HG03575 (cell line): ENCODE results near the gene COMMD3.

Experiments used
- ATAC-seq: cut with Tn5 transposase; IDR thresholded peaks from one replicate; pipeline ENCODE4 v1.9.1; 2021; ENCODE audit not compliant: unreplicated experiment, insufficient number of reproducible peaks, low FRiP score; ENCODE audit errors: extremely low read depth

Gene COMMD3

DNA sequence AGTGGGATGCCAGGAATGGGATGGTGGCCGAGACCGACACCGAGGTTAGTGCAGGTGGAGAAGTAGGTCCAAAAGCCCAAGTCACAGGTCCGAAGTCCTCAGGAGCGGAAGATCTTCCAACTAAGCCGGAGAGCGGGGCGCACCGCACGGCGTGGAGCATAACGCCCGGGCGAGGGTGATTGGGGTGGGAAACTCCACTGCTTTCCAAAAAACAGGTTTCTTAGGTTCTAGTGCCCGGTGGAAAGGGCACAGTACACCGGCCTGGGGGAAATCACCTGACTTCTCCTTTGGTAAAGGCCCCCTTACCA, 17.7 kb downstream of the COMMD3 start:
- no peak for ATAC-seq

DNA sequence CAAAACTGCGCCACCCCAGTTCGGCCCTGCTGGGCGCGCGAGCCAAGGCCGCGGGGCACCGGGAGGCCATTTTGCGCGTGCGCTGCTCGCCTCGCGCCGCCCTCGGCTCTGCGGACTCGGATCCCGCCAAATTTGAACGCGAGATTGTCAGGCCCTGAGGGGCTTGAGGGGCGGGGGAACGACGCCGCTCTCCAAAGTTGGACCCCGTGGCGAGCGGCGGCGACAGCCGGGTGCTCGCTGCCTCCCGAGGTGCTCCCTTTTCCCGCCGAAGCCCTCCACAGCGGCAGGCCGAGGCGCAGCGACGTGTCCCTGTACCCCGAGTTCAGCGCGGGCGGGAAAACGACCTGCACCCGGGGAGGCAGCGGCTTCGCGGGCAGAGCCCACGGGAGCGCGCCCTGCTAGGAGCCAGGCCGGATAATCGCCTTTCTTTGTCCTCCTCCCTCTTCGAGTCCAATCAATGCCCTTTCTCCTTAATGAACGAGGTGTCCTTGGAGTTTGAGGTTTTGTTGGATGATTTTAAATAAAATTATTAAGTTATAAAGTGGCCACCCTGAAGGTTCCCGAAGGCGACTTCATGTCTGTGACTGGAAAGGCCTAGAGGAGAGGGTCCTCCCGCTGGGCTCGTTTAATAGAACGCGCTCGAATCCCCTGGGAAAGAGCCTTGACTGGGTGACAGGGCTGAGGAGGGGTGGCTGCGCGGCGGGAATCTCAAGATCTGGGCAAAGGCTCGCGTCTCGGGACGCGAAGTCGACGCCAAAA, 18.4 kb downstream of the COMMD3 start:
- ATAC-seq: no peak

DNA sequence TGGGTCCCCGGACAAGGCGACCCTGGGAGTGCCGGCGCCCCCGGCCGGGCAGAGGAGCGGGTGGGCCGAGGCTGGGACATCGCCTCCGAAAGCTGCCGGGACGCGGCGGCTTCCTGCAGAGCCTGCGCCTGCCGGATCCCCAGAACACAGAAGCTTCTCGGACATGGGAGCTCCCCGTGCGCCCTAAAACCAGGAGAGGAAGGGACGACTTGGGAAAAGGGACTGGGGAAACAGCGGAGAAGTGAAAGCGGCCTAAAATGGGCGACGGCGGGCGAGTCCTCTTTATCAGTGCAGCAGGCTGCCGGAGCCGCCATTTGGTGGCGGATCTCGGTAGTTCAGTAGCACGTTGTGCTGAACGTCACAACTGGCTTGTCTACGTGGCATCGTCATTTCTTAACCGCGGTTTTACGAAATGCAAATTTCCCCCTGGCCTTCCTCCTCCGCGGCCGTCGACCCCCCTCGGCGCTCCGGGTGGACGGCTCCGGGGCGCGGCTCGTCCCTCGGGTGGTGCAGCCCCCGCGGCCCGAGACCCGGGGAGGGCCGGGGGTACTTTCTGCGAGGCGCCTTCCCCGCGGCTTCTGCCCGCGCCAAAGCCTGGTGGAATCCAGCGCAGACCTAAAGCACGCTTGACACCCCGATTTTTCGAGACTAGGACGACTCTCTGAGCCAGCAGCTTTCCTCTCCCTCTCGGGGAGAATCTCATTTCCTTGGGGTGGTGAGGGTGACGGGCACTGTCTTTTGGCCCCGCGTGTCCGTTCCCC, 19.2 kb downstream of the COMMD3 start:
- ATAC-seq: no peak

DNA sequence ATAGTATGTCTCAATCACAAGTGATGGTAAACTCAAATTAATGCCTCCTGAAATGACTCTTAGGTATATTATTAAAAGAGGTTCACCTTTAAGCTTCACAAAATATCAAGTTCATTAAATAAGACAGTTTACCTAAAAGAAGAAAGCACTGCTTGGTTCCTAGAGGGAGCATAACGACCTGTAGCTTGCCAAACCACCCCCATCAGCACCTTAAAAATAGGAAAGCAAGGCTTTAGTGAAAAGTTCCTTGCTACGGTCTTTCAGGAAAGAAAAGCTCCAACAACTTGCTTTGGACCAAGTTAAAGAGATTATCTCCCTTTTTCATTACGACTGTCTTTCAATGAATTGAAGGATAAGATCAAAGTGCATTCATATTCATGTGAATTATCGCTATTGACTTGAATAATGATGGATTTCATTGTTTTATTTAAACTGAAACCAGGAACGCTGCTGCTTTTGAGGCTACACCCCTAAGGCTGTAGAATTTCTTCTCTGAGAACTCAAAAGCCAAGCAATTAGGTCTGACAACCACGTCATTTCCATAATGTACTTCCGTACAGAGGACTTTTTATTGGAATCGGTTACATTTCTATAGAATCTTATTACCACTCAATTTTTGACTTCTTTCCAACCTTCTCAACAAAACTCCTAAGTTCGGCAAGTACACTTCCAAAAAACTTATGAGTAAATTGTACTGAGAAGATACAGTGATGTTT, 22.2 kb downstream of the COMMD3 start:
- no peak for ATAC-seq

DNA sequence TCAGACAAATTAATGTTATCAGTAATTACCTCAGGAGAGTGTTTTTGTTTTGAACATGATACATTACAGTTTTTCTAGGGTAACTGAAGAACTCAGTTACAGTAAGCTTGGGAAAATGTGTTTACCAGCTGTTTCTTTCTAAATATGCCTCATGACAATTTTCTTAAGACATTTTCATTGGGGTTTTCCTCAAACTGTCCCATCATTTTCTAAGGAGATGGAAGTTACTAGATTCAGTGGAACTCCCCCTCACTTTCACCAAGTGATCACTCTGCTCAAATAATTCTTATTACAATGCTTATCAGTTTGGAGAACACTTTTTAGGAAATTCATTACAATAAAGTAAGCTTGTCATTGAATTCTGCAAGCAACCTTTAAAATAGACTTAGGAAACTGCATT, 22.7 kb downstream of the COMMD3 start:
- no peak for ATAC-seq

DNA sequence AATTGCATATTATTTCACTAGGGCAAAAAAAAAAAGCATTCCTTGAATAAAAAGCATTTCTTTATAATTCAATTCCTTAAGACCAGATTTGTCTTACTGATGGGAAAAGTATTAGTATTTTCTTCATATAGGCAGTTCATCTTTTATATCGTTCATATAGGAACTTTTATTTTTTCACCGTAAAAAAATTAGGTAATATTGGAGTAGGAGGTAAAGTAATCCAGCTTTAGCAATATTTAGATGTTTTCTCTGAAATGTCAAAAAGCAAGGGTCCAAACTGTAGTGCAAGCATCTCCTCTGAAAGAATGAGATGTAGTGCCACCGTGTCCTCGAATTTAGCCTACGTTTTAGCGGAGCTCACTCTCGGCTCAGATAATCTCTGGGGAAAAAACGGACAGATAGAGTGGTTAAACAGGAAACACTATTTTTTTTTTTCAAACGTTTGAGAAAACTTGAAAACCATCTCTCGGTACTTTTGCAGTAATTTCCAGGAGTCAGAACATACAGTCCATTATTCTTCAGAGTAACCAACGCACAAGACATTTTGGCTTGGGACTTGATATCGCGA, 23.7 kb downstream of the COMMD3 start:
- ATAC-seq: no peak

GRCh38 chr10:22340329-22341189, 24.4 kb downstream of the COMMD3 start:
- no peak for ATAC-seq

GRCh38 chr10:22341190-22341925, 25.2 kb downstream of the COMMD3 start:
- ATAC-seq: no peak

GRCh38 chr10:22341926-22342196, 25.7 kb downstream of the COMMD3 start:
- no peak for ATAC-seq

GRCh38 chr10:22342421-22342820, 26.2 kb downstream of the COMMD3 start:
- no peak for ATAC-seq

DNA sequence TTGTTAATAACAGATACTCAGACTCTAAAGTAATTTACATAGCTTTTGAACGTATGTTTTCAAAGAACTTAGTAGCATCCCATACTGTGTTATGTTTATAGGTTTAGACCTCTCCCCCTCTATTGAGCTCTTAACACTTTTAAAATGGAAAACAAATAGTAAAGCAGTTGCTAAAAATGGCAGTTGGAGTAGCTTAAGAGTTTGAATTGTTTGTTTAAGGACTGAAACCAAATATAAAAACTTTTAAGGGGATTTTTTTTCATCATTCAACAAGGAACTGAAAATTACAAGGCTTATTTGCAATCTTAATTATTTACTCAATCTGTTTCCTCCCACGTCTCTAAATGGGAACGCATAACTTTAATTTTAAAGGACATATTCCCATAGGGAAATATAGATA, 27.5 kb downstream of the COMMD3 start:
- ATAC-seq: no peak

- no peak for ATAC-seq
These were observed 28.1 kb downstream of the COMMD3 start for GRCh38 chr10:22344249-22344648.

- ATAC-seq: no peak
These were observed 28.7 kb downstream of the COMMD3 start for GRCh38 chr10:22344781-22345300.

- ATAC-seq: no peak
These were observed 29.3 kb downstream of the COMMD3 start, which contains the start of gene SPAG6 for GRCh38 chr10:22345301-22346095. TSS of gene SPAG6 (plus strand) at chr10:22345496. CDS start at chr10:22345612, 116 bp downstream.

DNA sequence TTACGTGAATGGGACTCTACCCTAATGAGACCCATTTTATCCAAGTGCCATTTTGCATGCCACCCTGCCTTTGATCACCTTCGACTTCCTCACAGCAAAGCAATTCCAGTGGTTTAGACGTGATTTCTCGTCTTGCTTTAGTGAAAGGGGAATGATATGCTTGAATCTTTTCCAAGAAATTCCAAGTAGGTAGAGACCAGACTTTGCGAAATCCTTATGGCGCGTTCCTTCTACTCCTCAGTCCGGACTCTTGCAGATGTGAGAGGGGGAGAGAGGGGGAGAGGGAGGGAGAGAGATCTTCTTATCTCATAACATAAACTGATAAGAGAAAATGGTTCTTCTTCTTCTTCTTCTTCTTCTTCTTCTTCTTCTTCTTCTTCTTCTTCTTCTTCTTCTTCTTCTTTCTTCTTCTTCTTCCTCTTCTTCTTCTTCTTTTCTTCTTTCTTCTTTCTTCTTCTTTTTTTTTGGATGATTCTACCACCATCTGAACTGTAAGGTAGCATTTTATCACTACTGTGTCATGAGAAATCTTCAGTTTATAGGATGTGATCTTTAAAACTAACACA, 30.0 kb downstream of the COMMD3 start:
- ATAC-seq: no peak

- ATAC-seq: no peak
These were observed 33.6 kb downstream of the COMMD3 start for GRCh38 chr10:22349755-22350154.

- no peak for ATAC-seq
These were observed 35.0 kb downstream of the COMMD3 start for GRCh38 chr10:22351131-22351703.
